ENCODE measurements around the gene CD93.

DNA sequence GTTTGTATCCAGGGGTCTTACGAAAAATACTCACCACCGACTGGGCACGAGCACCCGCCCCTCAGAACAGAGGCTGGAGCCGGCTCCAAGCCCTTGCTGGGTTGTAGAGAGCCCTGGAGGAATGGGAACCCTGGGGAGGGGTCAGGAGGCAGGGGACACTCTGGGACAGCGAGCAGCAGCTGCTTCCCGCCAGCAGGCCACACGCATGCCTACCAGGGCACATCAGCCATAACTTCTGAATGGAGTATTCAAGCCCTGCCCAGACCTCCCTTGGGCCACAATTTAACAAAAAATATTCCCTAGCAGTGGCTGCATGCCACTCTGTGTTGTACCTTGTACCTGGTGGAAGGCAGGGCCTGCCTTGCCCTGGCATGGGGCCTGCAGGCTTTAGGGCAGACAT is 31.6 kb upstream of the CD93 start:
- TF ChIP-seq, protein P1, sequence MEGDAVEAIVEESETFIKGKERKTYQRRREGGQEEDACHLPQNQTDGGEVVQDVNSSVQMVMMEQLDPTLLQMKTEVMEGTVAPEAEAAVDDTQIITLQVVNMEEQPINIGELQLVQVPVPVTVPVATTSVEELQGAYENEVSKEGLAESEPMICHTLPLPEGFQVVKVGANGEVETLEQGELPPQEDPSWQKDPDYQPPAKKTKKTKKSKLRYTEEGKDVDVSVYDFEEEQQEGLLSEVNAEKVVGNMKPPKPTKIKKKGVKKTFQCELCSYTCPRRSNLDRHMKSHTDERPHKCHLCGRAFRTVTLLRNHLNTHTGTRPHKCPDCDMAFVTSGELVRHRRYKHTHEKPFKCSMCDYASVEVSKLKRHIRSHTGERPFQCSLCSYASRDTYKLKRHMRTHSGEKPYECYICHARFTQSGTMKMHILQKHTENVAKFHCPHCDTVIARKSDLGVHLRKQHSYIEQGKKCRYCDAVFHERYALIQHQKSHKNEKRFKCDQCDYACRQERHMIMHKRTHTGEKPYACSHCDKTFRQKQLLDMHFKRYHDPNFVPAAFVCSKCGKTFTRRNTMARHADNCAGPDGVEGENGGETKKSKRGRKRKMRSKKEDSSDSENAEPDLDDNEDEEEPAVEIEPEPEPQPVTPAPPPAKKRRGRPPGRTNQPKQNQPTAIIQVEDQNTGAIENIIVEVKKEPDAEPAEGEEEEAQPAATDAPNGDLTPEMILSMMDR (IDR thresholded peaks at IDR 0.05 in 4 of 5, conservative IDR thresholded peaks at IDR 0.05 in 1 of 5) = no peak
- no peak for TF ChIP-seq POLR2A (IDR thresholded peaks at IDR 0.05)
